ENCODE data around the gene WDR81. TPM values are rescaled to one million over a fixed set of nuclear protein-coding genes. Genes with fewer than 3 reads are reported as not detected.

WDR81 gene
- total RNA-seq, 1 experiment from 2014 or later: 17.3 TPM

GRCh38 chr17:1713878-1714426 is 10.6 kb upstream of the WDR81 start:
- no peaks in the 10 kb centered on the region for H4K20me1 ChIP-seq (ENCODE audit: insufficient read depth)
- peak overlapping the region; percentile 76 to 85 for H3K4me3 ChIP-seq (replicated peaks in 1 of 2; ENCODE audit: low read depth in 1 of 2, low read length in 2 of 2)
- ChIA-PET POLR2A (interaction anchor here (0.6 to 1.6 kb wide), 5 partner anchors 10 to 150 kb away, joined by 3 to 6 read pairs (median 4); partner anchors contain the start of genes RPA1 and SMYD4), CTCF (interaction anchor here (0.8 to 2.1 kb wide), 8 partner anchors 17 to 312 kb away, joined by 3 to 12 read pairs (median 3); partner anchors contain the start of gene RTN4RL1), RAD21 (ENCODE audit: low non-redundant PET in 1 of 2, low total read pairs in 2 of 2, uncharacterized antibody in 2 of 2, unreplicated experiment in 2 of 2) (interaction anchor here (0.7 to 1.3 kb wide), 3 partner anchors 65 to 70 kb away, joined by 3 to 4 read pairs (median 3); no protein-coding TSS in a partner anchor)
- no peaks in the 10 kb centered on the region for H3K27me3 ChIP-seq (ENCODE audit: insufficient read depth, low read length)
- DNase-seq (ENCODE audit: low read depth, low spot score) (peak; percentile 64), ATAC-seq (peak; percentile 11; the same call in 1 of the 2 replicates)
- no peaks in the 10 kb centered on the region for H3K9me3 ChIP-seq (ENCODE audit: control insufficient read depth in 1 of 2, insufficient read depth in 1 of 2, low read depth in 1 of 2, low read length in 2 of 2)
- BruUV-seq (replicated peaks): no TSS peak
- TF ChIP-seq CTCF (IDR thresholded peaks at IDR 0.05 in 2 of 3, conservative IDR thresholded peaks at IDR 0.05 in 1 of 3; ENCODE audit: borderline replicate concordance in 1 of 3, insufficient read depth in 1 of 3, low read depth in 2 of 3, low read length in 2 of 3): peak in 2 of 3 experiments; percentile 67 to 69; a peak in 5 of 6 replicates
- TF ChIP-seq POLR2AphosphoS5 (IDR thresholded peaks at IDR 0.05; ENCODE audit: low read depth, low read length): 0 out of 2 replicates have a peak, but pooled peaks have one; percentile 18
- TF ChIP-seq EGR1 (IDR thresholded peaks at IDR 0.05; ENCODE audit: low read depth): no peak
- no peak for TF ChIP-seq REST (IDR thresholded peaks at IDR 0.05; ENCODE audit: low read depth)
- no peak for TF ChIP-seq ELF1 (IDR thresholded peaks at IDR 0.05; ENCODE audit: borderline replicate concordance, low read depth)
- peak; percentile 47; the same call in 1 of the 2 replicates for TF ChIP-seq MAX (IDR thresholded peaks at IDR 0.05)
- no peak for TF ChIP-seq TCF7L2 (IDR thresholded peaks at IDR 0.05; ENCODE audit: borderline replicate concordance, extremely low read depth, insufficient read depth, insufficient read length)
- TF ChIP-seq RAD21 (IDR thresholded peaks at IDR 0.05; ENCODE audit: low read depth): peak; percentile 79
- H3K9me2 ChIP-seq (ENCODE audit: insufficient read depth): no peaks in the 10 kb centered on the region
- peaks cover 33% of the 10 kb centered on the region; the same call in 1 of the 2 replicates for H3K79me2 ChIP-seq (ENCODE audit: insufficient read depth, low read length)
- peaks cover 34 to 74% of the 10 kb centered on the region in 2 experiments for H3K4me1 ChIP-seq (ENCODE audit: control insufficient read depth in 1 of 2, insufficient read depth in 2 of 2, low read length in 2 of 2)
- H3K9ac ChIP-seq (ENCODE audit: low read length): peak overlapping the region; percentile 86
- intact Hi-C loops (cut with micrococcal nuclease): loop anchor here (10.0 kb wide), 1 partner anchor 691 kb away; the partner anchor contains the start of gene MNT
- H2AFZ ChIP-seq (ENCODE audit: low read depth, low read length, poor library complexity, severe bottlenecking): no peak overlapping the region
- peaks cover 0 to 20% of the 10 kb centered on the region in 2 experiments; a peak in 1 of 4 replicates for H3K36me3 ChIP-seq (ENCODE audit: control insufficient read depth in 1 of 2, insufficient read depth in 2 of 2, low read length in 2 of 2)
- peak overlapping the region; percentile 86 for H3K4me2 ChIP-seq (ENCODE audit: low read length)
- peak overlapping the region; percentile 91 for H3K27ac ChIP-seq (ENCODE audit: low read depth, low read length)
